HCT116 (cell line): Measurements from ENCODE around the gene SLC6A3. TPM values are rescaled to one million over a fixed set of nuclear protein-coding genes. Genes with fewer than 3 reads are reported as not detected.

ENCODE experiments used
- ATAC-seq: fragments of 200-7000 bp; cut with Tn5 transposase; 2 replicates; pipeline ENCODE4 v1.9.1; 2020; ENCODE audit warnings: mild to moderate bottlenecking, moderate library complexity
- BruUV-seq: library from RNA; stranded (reverse); fragments of 400-500 nt; replicated peaks from 2 replicates; lab custom pipeline; 2021; lab: Mats Ljungman, UMichigan
- CTCF ChIA-PET: fragments of 300-600 bp; sonication (Branson Sonifier 250); formaldehyde crosslinking; loops from one replicate; lab custom pipeline; 2021; ENCODE audit warnings: antibody characterized with exemption; lab: Charles Lee
- POLR2A ChIA-PET: fragments of 300-600, 350-600 bp; sonication (Branson Sonifier 250); formaldehyde crosslinking; loops from one replicate; lab custom pipeline; 2021; ENCODE audit warnings: antibody characterized with exemption; lab: Charles Lee
- RAD21 ChIA-PET, 2 experiments: fragments of 300-600 bp; sonication (Branson Sonifier 250); formaldehyde crosslinking; loops; one replicate each; lab custom pipeline; 2023; ENCODE audit warnings: low total read pairs in 2 of 2; ENCODE audit not compliant: uncharacterized antibody in 2 of 2, unreplicated experiment in 2 of 2, low non-redundant PET in 1 of 2; lab: Charles Lee
- DNase-seq: peaks from one replicate; pipeline ENCODE4 v3.0.0-alpha.2; 2010; ENCODE audit warnings: low read depth, low spot score
- H2AFZ ChIP-seq: fragments of 200-600 bp; shearing (Covaris generic), sonication (generic); 2 replicates; pipeline ENCODE4 v1.6.1; 2017; ENCODE audit warnings: low read depth, mixed run types, mixed read lengths, antibody characterized with exemption, low read length; ENCODE audit not compliant: poor library complexity, severe bottlenecking
- H3K27ac ChIP-seq: 2 replicates; pipeline ENCODE4 v1.5.1; 2012; ENCODE audit warnings: low read depth, low read length
- H3K27me3 ChIP-seq: fragments of 200-600 bp; sonication (generic); 2 replicates; pipeline ENCODE4 v1.6.1; 2016; ENCODE audit warnings: mixed run types, low read length, mixed read lengths; ENCODE audit not compliant: insufficient read depth
- H3K36me3 ChIP-seq, 2 experiments: fragments of 200-500 bp in 1 of 2; fragments of 200-600 bp in 1 of 2; sonication (Bioruptor generic) in 1 of 2; sonication (generic) in 1 of 2; 2 replicates each; pipeline versions ENCODE4 v1.5.1 to v1.6.1; 2014 to 2016; ENCODE audit warnings: low read length in 2 of 2, inconsistent platforms in 1 of 2, mixed read lengths in 1 of 2, mixed run types in 1 of 2; ENCODE audit not compliant: insufficient read depth in 2 of 2, control insufficient read depth in 1 of 2
- H3K4me1 ChIP-seq, 2 experiments: fragments of 200-600 bp in 1 of 2; sonication (generic) in 1 of 2; 2 replicates each; pipeline versions ENCODE4 v1.5.1 to v1.6.1; 2012 to 2017; ENCODE audit warnings: low read length in 2 of 2, inconsistent platforms in 1 of 2, mild to moderate bottlenecking in 1 of 2, mixed read lengths in 1 of 2, mixed run types in 1 of 2, moderate library complexity in 1 of 2; ENCODE audit not compliant: insufficient read depth in 2 of 2, control insufficient read depth in 1 of 2
- H3K4me2 ChIP-seq: fragments of 200-600 bp; sonication (generic); 2 replicates; pipeline ENCODE4 v1.6.1; 2017; ENCODE audit warnings: mixed run types, low read length, mixed read lengths
- H3K4me3 ChIP-seq, 2 experiments: fragments of 200-600 bp in 1 of 2; sonication (generic) in 1 of 2; replicated peaks in 1 of 2; 2 replicates each; pipeline ENCODE4 v1.5.1; 2011 to 2016; ENCODE audit warnings: low read length in 2 of 2, control low read depth in 1 of 2, low read depth in 1 of 2, mild to moderate bottlenecking in 1 of 2, mixed read lengths in 1 of 2, mixed run types in 1 of 2
- H3K79me2 ChIP-seq: fragments of 200-600 bp; sonication (generic); 2 replicates; pipeline ENCODE4 v1.6.1; 2017; ENCODE audit warnings: mild to moderate bottlenecking, mixed run types, low read length, moderate library complexity, mixed read lengths; ENCODE audit not compliant: insufficient read depth
- H3K9ac ChIP-seq: fragments of 200-600 bp; sonication (generic); 2 replicates; pipeline ENCODE4 v1.6.1; 2016; ENCODE audit warnings: low read length, mixed read lengths
- H3K9me2 ChIP-seq: fragments of 200-600 bp; sonication (generic), shearing (Covaris generic); 2 replicates; pipeline ENCODE4 v1.6.1; 2017; ENCODE audit warnings: mixed run types, mild to moderate bottlenecking, moderate library complexity; ENCODE audit not compliant: insufficient read depth
- H3K9me3 ChIP-seq, 2 experiments: fragments of 200-500 bp in 1 of 2; fragments of 200-600 bp in 1 of 2; sonication (Bioruptor generic) in 1 of 2; sonication (generic) in 1 of 2; 2 replicates each; pipeline ENCODE4 v1.6.1; 2014 to 2017; ENCODE audit warnings: low read length in 2 of 2, mixed read lengths in 2 of 2, inconsistent platforms in 1 of 2, low read depth in 1 of 2, mild to moderate bottlenecking in 1 of 2, mixed run types in 1 of 2, moderate library complexity in 1 of 2; ENCODE audit not compliant: control insufficient read depth in 1 of 2, insufficient read depth in 1 of 2
- H4K20me1 ChIP-seq: fragments of 200-600 bp; sonication (generic), shearing (Covaris generic); 2 replicates; pipeline ENCODE4 v1.6.1; 2017; ENCODE audit warnings: mixed run types, mild to moderate bottlenecking, moderate library complexity; ENCODE audit not compliant: insufficient read depth
- CBX3 ChIP-seq: IDR thresholded peaks from 2 replicates; pipeline ENCODE4 v1.6.1; 2012; ENCODE audit warnings: low read depth
- ELF1 ChIP-seq: IDR thresholded peaks from 2 replicates; pipeline ENCODE4 v1.6.1; 2012; ENCODE audit warnings: low read depth, borderline replicate concordance
- EZH2 ChIP-seq: fragments of 200-600 bp; sonication (generic); IDR thresholded peaks from 2 replicates; pipeline ENCODE4 v1.6.1; 2017; ENCODE audit warnings: antibody characterized with exemption, mixed run types
- EZH2phosphoT487 ChIP-seq: fragments of 200-600 bp; IDR thresholded peaks from 2 replicates; pipeline ENCODE4 v1.6.1; 2018; ENCODE audit warnings: antibody characterized with exemption, borderline replicate concordance
- FOSL1 ChIP-seq: IDR thresholded peaks from 2 replicates; pipeline ENCODE4 v1.6.1; 2012; ENCODE audit warnings: low read depth
- JUND ChIP-seq: IDR thresholded peaks from 2 replicates; pipeline ENCODE4 v1.6.1; 2012
- POLR2A ChIP-seq: IDR thresholded peaks from 2 replicates; pipeline ENCODE4 v1.7.0; 2011; ENCODE audit warnings: borderline replicate concordance; ENCODE audit not compliant: insufficient read depth, insufficient read length; ENCODE audit errors: extremely low read depth
- POLR2AphosphoS5 ChIP-seq: IDR thresholded peaks from 2 replicates; pipeline ENCODE4 v1.6.1; 2011; ENCODE audit warnings: mild to moderate bottlenecking, low read depth, low read length, moderate library complexity
- RAD21 ChIP-seq: IDR thresholded peaks from 2 replicates; pipeline ENCODE4 v1.6.1; 2012; ENCODE audit warnings: low read depth, mild to moderate bottlenecking
- SIN3A ChIP-seq: IDR thresholded peaks from 2 replicates; pipeline ENCODE4 v1.6.1; 2012; ENCODE audit warnings: low read depth
- SP1 ChIP-seq: IDR thresholded peaks from 2 replicates; pipeline ENCODE4 v1.6.1; 2012; ENCODE audit warnings: low read depth
- TCF7L2 ChIP-seq: IDR thresholded peaks from 2 replicates; pipeline ENCODE4 v1.7.0; 2011; ENCODE audit warnings: borderline replicate concordance, inconsistent platforms; ENCODE audit not compliant: insufficient read depth, insufficient read length; ENCODE audit errors: extremely low read depth
- YY1 ChIP-seq: IDR thresholded peaks from 2 replicates; pipeline ENCODE4 v1.6.1; 2011; ENCODE audit warnings: low read length, low read depth, moderate library complexity, mild to moderate bottlenecking; ENCODE audit not compliant: insufficient replicate concordance; ENCODE audit errors: extremely low read depth
- ZNF274 ChIP-seq: fragments of 200-500 bp; sonication (Bioruptor generic); IDR thresholded peaks from 2 replicates; pipeline ENCODE4 v1.6.1; 2014; ENCODE audit warnings: mild to moderate bottlenecking, low read depth, low read length, inconsistent platforms
- intact Hi-C: fragments of 100-400 bp; cut with micrococcal nuclease; formaldehyde crosslinking; loops from 2 replicates; pipeline ENCODE4 v1.10.0; 2022
- total RNA-seq: library from RNA; stranded (reverse); gene quantifications from one replicate; pipeline ENCODE4 v1.2.1, GENCODE V29; 2021; ENCODE audit not compliant: unreplicated experiment
- TF ChIP-seq, protein P1 (sequence below): IDR thresholded peaks from 2 replicates; pipeline ENCODE4 v1.6.1; 2012
- TF ChIP-seq, protein P2 (sequence below): IDR thresholded peaks from 2 replicates; pipeline ENCODE4 v1.6.1; 2011; ENCODE audit warnings: mild to moderate bottlenecking, low read length, moderate library complexity; ENCODE audit not compliant: insufficient replicate concordance; ENCODE audit errors: extremely low read depth
- TF ChIP-seq, protein P3 (sequence below): IDR thresholded peaks from 2 replicates; pipeline ENCODE4 v1.6.1; 2012
- TF ChIP-seq, protein P4 (sequence below): IDR thresholded peaks from 2 replicates; pipeline ENCODE4 v1.6.1; 2012; ENCODE audit warnings: low read depth

SLC6A3 gene
- total RNA-seq, 1 experiment from 2014 or later: not detected

DNA sequence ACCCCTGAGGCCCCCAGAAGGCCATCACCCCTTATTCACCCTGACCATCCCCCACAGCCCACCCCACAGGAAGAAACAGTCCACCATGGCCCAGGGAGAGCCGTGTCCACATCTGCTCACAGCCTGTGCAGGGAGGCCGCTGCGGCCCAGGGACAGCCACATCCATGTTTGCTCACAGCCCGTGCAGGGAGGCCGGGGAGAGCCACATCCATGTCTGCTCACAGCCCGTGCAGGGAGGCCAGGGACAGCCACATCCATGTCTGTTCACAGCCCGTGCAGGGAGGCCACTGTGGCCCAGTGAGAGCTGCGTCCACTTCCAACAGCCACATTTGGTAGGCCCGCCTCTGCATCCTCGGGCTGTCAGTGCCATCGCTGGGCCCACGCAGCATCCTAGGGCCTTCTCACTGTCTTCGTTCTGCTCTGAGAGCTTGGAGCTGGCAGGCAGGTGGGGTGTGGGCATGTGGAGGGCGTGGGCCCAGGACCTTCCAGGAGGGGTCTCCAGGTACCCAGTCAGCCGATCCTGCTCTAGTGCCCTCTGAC, 40.4 kb upstream of the SLC6A3 start:
- Histone ChIP-seq H3K4me2 (no peak overlapping the region), H3K9me3 (no peaks in the 10 kb centered on the region), H3K4me3 (no peak overlapping the region), H2AFZ (no peak overlapping the region), H3K9ac (no peak overlapping the region), H3K27ac (no peak overlapping the region), H3K79me2 (no peaks in the 10 kb centered on the region; the same call in 1 of the 2 replicates), H3K36me3 (peaks cover 7 to 15% of the 10 kb centered on the region in 2 experiments; a peak in 3 of 4 replicates), H3K27me3 (no peaks in the 10 kb centered on the region), H3K9me2 (no peaks in the 10 kb centered on the region), H3K4me1 (no peaks in the 10 kb centered on the region), H4K20me1 (no peaks in the 10 kb centered on the region)
- RAD21 ChIA-PET: no interaction called here
- no TSS peak for BruUV-seq
- CTCF ChIA-PET: no interaction called here
- intact Hi-C loops: no loop called here
- ATAC-seq (no peak), DNase-seq (no peak)
- POLR2A ChIA-PET: no interaction called here
- TF ChIP-seq, protein P1, sequence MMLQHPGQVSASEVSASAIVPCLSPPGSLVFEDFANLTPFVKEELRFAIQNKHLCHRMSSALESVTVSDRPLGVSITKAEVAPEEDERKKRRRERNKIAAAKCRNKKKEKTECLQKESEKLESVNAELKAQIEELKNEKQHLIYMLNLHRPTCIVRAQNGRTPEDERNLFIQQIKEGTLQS: no peak
- no peak for TF ChIP-seq POLR2A
- no peak for TF ChIP-seq CBX3
- TF ChIP-seq JUND: no peak
- TF ChIP-seq, protein P2, sequence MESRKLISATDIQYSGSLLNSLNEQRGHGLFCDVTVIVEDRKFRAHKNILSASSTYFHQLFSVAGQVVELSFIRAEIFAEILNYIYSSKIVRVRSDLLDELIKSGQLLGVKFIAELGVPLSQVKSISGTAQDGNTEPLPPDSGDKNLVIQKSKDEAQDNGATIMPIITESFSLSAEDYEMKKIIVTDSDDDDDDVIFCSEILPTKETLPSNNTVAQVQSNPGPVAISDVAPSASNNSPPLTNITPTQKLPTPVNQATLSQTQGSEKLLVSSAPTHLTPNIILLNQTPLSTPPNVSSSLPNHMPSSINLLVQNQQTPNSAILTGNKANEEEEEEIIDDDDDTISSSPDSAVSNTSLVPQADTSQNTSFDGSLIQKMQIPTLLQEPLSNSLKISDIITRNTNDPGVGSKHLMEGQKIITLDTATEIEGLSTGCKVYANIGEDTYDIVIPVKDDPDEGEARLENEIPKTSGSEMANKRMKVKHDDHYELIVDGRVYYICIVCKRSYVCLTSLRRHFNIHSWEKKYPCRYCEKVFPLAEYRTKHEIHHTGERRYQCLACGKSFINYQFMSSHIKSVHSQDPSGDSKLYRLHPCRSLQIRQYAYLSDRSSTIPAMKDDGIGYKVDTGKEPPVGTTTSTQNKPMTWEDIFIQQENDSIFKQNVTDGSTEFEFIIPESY: no peak
- no peak for TF ChIP-seq YY1
- TF ChIP-seq, protein P3, sequence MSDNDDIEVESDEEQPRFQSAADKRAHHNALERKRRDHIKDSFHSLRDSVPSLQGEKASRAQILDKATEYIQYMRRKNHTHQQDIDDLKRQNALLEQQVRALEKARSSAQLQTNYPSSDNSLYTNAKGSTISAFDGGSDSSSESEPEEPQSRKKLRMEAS: no peak
- TF ChIP-seq RAD21: no peak
- no peak for TF ChIP-seq EZH2phosphoT487
- TF ChIP-seq ZNF274: no peak
- no peak for TF ChIP-seq SP1
- TF ChIP-seq FOSL1: no peak
- TF ChIP-seq ELF1: no peak
- TF ChIP-seq EZH2: no peak
- no peak for TF ChIP-seq TCF7L2
- TF ChIP-seq SIN3A: no peak
- TF ChIP-seq POLR2AphosphoS5: no peak
- TF ChIP-seq, protein P4, sequence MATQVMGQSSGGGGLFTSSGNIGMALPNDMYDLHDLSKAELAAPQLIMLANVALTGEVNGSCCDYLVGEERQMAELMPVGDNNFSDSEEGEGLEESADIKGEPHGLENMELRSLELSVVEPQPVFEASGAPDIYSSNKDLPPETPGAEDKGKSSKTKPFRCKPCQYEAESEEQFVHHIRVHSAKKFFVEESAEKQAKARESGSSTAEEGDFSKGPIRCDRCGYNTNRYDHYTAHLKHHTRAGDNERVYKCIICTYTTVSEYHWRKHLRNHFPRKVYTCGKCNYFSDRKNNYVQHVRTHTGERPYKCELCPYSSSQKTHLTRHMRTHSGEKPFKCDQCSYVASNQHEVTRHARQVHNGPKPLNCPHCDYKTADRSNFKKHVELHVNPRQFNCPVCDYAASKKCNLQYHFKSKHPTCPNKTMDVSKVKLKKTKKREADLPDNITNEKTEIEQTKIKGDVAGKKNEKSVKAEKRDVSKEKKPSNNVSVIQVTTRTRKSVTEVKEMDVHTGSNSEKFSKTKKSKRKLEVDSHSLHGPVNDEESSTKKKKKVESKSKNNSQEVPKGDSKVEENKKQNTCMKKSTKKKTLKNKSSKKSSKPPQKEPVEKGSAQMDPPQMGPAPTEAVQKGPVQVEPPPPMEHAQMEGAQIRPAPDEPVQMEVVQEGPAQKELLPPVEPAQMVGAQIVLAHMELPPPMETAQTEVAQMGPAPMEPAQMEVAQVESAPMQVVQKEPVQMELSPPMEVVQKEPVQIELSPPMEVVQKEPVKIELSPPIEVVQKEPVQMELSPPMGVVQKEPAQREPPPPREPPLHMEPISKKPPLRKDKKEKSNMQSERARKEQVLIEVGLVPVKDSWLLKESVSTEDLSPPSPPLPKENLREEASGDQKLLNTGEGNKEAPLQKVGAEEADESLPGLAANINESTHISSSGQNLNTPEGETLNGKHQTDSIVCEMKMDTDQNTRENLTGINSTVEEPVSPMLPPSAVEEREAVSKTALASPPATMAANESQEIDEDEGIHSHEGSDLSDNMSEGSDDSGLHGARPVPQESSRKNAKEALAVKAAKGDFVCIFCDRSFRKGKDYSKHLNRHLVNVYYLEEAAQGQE: no peak
